HAP-1 (cell line): ENCODE measurements around the gene PRH1.

ENCODE experiments used
- DNase-seq, 2 experiments: peaks; one replicate each; pipeline ENCODE4 v3.0.0-alpha.2; 2016 to 2020; ENCODE audit warnings: low spot score in 2 of 2
- H3K27me3 ChIP-seq: fragments of 250-450 bp; sonication (Bioruptor Pico); 2 replicates; pipeline ENCODE4 v1.5.1; 2020; ENCODE audit warnings: low read depth, mild to moderate bottlenecking, moderate library complexity
- H3K36me3 ChIP-seq: fragments of 250-450 bp; sonication (Bioruptor Pico); replicated peaks from 2 replicates; pipeline ENCODE4 v1.5.1; 2020; ENCODE audit warnings: mild to moderate bottlenecking
- H3K4me1 ChIP-seq: fragments of 250-450 bp; sonication (Bioruptor Pico); 2 replicates; pipeline ENCODE4 v1.5.1; 2020; ENCODE audit warnings: mild to moderate bottlenecking
- H3K4me3 ChIP-seq: fragments of 250-450 bp; sonication (Bioruptor Pico); 2 replicates; pipeline ENCODE4 v1.5.1; 2020; ENCODE audit warnings: mild to moderate bottlenecking, moderate library complexity
- H3K9me3 ChIP-seq: fragments of 250-450 bp; sonication (Bioruptor Pico); 2 replicates; pipeline ENCODE4 v1.5.1; 2020; ENCODE audit warnings: mild to moderate bottlenecking, moderate library complexity
- in situ Hi-C: fragments of 300-500 bp; cut with MboI; formaldehyde crosslinking; loops from 3 replicates; pipeline ENCODE4 v1.14.3; 2020; ENCODE audit warnings: low sequenced_read_pairs, inconsistent platforms, mixed read lengths

Gene PRH1

GRCh38 chr12:10867381-10867780 lies 16.7 kb downstream of the PRH1 start:
- no peak for DNase-seq
- no peaks in the 10 kb centered on the region for H3K27me3 ChIP-seq
- H3K4me3 ChIP-seq: no peak overlapping the region
- H3K4me1 ChIP-seq: no peaks in the 10 kb centered on the region
- no peaks in the 10 kb centered on the region for H3K9me3 ChIP-seq
- in situ Hi-C loops: no loop called here
- H3K36me3 ChIP-seq: no peaks in the 10 kb centered on the region

GRCh38 chr12:10863512-10864218 lies 20.4 kb downstream of the PRH1 start:
- H3K27me3 ChIP-seq: no peaks in the 10 kb centered on the region
- in situ Hi-C loops: no loop called here
- no peaks in the 10 kb centered on the region for H3K9me3 ChIP-seq

GRCh38 chr12:10861366-10861765 lies 22.7 kb downstream of the PRH1 start:
- Histone ChIP-seq H3K9me3 (peaks cover 2% of the 10 kb centered on the region), H3K4me3 (no peak overlapping the region), H3K27me3 (no peaks in the 10 kb centered on the region), H3K36me3 (no peaks in the 10 kb centered on the region), H3K4me1 (no peaks in the 10 kb centered on the region)
- in situ Hi-C loops: no loop called here
- no peak for DNase-seq

More at GRCh38 chr12:10863512-10864218, 20.4 kb downstream of the PRH1 start:
- Histone ChIP-seq H3K36me3 (no peaks in the 10 kb centered on the region), H3K4me3 (no peak overlapping the region), H3K4me1 (no peaks in the 10 kb centered on the region)
- no peak for DNase-seq

DNA sequence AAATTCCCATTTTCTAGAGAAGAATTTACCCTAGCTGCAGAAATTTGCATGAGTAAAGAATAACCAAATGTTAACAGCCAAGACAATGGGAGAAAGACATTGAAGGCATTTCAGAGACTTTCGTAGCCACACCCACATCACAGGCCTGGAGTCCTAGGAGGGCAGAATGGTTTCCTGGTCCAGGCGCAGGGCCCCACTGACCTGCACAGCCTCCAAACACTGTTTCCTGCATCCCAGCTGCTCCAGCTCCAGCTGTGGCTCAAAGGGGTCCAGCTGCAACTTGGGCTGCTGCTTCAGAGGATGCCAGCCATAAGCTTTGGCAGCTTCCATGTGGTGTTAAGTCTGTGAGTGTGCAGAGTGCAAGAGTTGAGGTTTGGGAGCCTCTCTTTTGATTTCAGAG lies 28.2 kb downstream of the PRH1 start:
- Histone ChIP-seq H3K4me1 (no peaks in the 10 kb centered on the region), H3K9me3 (peaks cover 6% of the 10 kb centered on the region), H3K27me3 (no peaks in the 10 kb centered on the region), H3K4me3 (no peak overlapping the region), H3K36me3 (no peaks in the 10 kb centered on the region)
- no peak for DNase-seq
- in situ Hi-C loops: no loop called here

DNA sequence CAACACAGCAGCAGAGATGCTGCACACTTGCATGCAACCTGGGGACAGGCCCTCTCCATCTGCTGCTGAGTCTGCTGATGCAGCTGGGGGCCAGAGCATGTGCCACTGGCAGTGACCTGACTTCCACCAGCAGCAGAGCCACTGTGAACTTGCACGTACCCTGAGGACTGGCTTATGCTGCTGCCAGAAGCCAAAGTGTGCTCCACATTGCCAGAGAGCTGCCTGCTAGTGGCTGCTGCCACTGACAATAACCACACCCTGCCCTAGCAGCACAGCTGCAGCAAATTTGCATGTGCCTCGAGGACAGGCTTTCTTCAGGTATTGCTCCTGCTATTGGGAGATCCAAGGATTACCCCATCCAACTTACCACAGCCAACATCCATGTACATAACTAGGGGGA lies 30.3 kb downstream of the PRH1 start:
- DNase-seq: no peak
- no peaks in the 10 kb centered on the region for H3K27me3 ChIP-seq
- H3K9me3 ChIP-seq: peaks cover 6% of the 10 kb centered on the region
- no peaks in the 10 kb centered on the region for H3K4me1 ChIP-seq
- in situ Hi-C loops: no loop called here
- H3K36me3 ChIP-seq: no peaks in the 10 kb centered on the region
- H3K4me3 ChIP-seq: no peak overlapping the region

GRCh38 chr12:10851243-10851858 lies 32.7 kb downstream of the PRH1 start:
- Histone ChIP-seq H3K4me3 (no peak overlapping the region), H3K9me3 (peaks cover 3% of the 10 kb centered on the region; the same call in 1 of the 2 replicates), H3K27me3 (no peaks in the 10 kb centered on the region), H3K36me3 (no peaks in the 10 kb centered on the region), H3K4me1 (no peaks in the 10 kb centered on the region)
- in situ Hi-C loops: no loop called here
- DNase-seq: no peak

DNA sequence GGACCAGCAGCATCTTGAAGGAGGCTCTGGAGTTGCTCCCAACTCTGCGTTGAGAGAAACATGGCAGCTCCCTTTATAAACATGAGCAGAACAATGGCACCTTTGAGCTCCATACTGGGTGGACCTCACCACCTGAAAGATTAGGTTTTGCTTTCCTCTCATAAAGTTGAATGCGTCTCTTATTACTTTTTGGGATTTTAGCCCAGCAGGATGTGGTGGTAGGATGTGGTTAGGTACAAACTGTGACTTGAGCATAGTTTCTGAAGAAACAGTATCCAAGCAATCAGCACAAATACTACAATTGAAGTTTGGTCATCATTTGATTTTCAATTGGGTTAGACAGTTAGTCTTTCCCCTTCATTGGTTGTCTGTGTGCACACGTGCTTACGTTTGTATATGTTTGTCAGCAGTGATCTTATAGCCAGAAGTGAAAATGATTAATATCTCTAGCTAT lies 34.6 kb downstream of the PRH1 start, which contains the start of gene PRR4:
Gene PRR4, minus strand, starts transcription at position 51 of the 454 bp plus-strand sequence. Its CDS starts 38 bp downstream, at position 13.
- DNase-seq: no peak
- no peak within 1 kb of the TSS for H3K4me3 ChIP-seq
- H3K4me1 ChIP-seq: no peaks in the 10 kb centered on the region
- no peaks in the 10 kb centered on the region for H3K9me3 ChIP-seq
- in situ Hi-C loops: no loop called here
- no peaks in the 10 kb centered on the region for H3K36me3 ChIP-seq
- H3K27me3 ChIP-seq: no peaks in the 10 kb centered on the region

DNA sequence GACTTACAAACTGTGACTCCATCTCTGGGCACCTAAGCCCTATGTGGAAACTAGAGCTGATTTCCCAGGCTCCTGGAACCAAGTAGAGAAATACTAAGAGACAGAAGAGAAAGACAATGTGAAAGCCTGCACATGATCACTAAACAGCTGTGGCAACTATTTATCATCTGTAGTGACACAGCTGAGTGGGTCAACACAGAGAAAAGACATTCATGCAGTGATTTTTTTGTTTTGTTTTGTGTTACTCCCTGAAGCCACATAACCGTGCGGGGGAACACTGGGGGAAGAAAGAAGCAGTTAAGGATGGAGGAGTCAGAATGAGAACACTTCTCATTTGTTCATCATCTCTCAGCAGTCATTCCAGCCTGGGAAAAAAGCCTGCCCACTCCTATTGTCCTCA lies 36.3 kb downstream of the PRH1 start:
- H3K9me3 ChIP-seq: no peaks in the 10 kb centered on the region
- H3K27me3 ChIP-seq: no peaks in the 10 kb centered on the region
- H3K4me3 ChIP-seq: no peak overlapping the region
- H3K4me1 ChIP-seq: no peaks in the 10 kb centered on the region
- in situ Hi-C loops: no loop called here
- no peaks in the 10 kb centered on the region for H3K36me3 ChIP-seq
- no peak for DNase-seq

- DNase-seq: no peak
- in situ Hi-C loops: no loop called here
These were observed 41.2 kb downstream of the PRH1 start for GRCh38 chr12:10842862-10843261.

GRCh38 chr12:10838461-10838860 lies 45.6 kb downstream of the PRH1 start:
- no peaks in the 10 kb centered on the region for H3K36me3 ChIP-seq
- no peaks in the 10 kb centered on the region for H3K9me3 ChIP-seq
- in situ Hi-C loops: no loop called here
- no peaks in the 10 kb centered on the region for H3K27me3 ChIP-seq
- DNase-seq: peak in 1 of 2 experiments; percentile 91
- no peak overlapping the region for H3K4me3 ChIP-seq
- H3K4me1 ChIP-seq: peaks cover 9% of the 10 kb centered on the region

More at GRCh38 chr12:10842862-10843261, 41.2 kb downstream of the PRH1 start:
- H3K4me3 ChIP-seq: no peak overlapping the region
- no peaks in the 10 kb centered on the region for H3K36me3 ChIP-seq
- H3K9me3 ChIP-seq: no peaks in the 10 kb centered on the region
- H3K27me3 ChIP-seq: no peaks in the 10 kb centered on the region
- peaks cover 9% of the 10 kb centered on the region for H3K4me1 ChIP-seq
